Measurements from ENCODE around the gene TMEM131L.

DNA sequence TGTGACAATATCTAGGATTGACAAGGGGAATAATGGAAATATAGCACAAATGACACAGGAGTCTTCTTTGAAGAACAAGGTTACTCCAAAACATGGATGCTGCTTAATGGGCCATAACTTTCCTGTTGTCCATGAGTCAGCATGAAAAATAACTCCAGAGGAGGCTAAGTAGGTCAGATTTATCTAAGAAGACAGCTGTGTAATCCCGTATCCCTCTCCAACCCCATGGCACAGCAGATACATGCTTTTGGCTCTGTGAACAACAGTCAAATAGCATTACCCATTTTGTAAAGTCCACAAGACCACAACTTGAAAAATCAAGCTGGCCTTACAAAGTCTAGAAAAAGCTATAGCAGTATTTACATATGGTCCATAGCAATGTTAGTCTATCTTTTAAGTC lies 2.1 kb upstream of the TMEM131L start:
- TF ChIP-seq, protein P1, sequence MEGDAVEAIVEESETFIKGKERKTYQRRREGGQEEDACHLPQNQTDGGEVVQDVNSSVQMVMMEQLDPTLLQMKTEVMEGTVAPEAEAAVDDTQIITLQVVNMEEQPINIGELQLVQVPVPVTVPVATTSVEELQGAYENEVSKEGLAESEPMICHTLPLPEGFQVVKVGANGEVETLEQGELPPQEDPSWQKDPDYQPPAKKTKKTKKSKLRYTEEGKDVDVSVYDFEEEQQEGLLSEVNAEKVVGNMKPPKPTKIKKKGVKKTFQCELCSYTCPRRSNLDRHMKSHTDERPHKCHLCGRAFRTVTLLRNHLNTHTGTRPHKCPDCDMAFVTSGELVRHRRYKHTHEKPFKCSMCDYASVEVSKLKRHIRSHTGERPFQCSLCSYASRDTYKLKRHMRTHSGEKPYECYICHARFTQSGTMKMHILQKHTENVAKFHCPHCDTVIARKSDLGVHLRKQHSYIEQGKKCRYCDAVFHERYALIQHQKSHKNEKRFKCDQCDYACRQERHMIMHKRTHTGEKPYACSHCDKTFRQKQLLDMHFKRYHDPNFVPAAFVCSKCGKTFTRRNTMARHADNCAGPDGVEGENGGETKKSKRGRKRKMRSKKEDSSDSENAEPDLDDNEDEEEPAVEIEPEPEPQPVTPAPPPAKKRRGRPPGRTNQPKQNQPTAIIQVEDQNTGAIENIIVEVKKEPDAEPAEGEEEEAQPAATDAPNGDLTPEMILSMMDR (IDR thresholded peaks at IDR 0.05; ENCODE audit: low read length) = no peak
- TF ChIP-seq EZH2 (optimal IDR thresholded peaks at IDR 0.05; ENCODE audit: low read depth, low read length) = no peak
- no peak for TF ChIP-seq EZH2phosphoT487 (IDR thresholded peaks at IDR 0.05; ENCODE audit: low read length)
